Measurements from ENCODE around the gene DNAJB6. TPM values are rescaled to one million over a fixed set of nuclear protein-coding genes. Genes with fewer than 3 reads are reported as not detected.

The DNAJB6 gene
- total RNA-seq, 1 experiment from 2014 or later: 82.5 TPM

DNA sequence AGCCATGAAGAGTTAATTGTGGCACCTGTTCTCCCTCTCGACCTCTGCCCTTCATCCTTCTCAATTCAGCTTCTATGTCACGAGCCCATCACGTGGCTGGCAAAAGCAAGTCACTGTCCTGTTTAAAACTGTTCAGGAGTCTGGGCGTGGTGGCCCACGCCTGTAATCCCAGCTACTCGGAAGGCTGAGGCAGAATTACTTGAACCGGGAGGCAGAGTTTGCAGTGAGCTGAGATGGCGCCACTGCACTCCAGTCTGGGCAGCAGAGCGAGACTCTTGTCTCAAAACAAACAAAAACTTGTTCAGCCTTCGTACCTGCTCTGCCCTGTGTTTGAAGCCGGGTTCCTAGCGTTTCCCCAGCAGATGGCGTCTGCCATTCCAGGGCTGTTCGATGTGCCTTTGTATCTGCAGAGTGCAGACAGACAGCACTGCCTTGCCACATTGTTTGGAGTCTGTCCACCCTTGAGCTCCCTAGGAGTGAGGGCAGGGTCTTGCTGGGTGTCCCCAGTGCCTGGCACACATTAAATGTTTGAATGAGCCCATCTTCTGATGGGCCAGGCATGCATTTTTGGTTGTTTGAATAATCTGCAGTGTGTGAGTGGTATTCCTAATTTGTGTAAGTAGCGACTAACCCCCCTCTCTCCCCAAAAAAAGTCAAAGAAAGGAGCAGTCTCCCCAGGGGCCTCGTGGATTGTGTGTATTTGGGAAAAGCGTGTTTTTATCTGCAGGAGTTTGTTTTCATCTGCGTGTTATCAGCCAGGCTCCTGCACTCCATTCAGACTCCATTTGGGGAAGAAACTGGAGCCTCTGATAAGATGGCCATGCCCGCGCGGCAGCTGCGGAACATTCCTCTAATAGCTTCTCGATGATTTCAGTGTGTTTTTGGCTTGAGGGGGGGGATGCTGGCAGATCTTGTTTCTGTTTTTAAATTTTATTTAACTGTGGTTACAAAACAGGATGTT lies 61.2 kb downstream of the DNAJB6 start:
- Histone ChIP-seq H3K36me3 (ENCODE audit: control insufficient read depth in 1 of 2, insufficient read depth in 2 of 2, low read length in 2 of 2) (no peaks in the 10 kb centered on the region), H3K27ac (ENCODE audit: low read depth, low read length) (no peak overlapping the region), H4K20me1 (ENCODE audit: insufficient read depth) (no peaks in the 10 kb centered on the region; the same call in 1 of the 2 replicates), H3K9me2 (ENCODE audit: insufficient read depth) (no peaks in the 10 kb centered on the region), H3K9me3 (ENCODE audit: control insufficient read depth in 1 of 2, insufficient read depth in 1 of 2, low read depth in 1 of 2, low read length in 2 of 2) (no peaks in the 10 kb centered on the region), H3K79me2 (ENCODE audit: insufficient read depth, low read length) (peaks cover 26% of the 10 kb centered on the region), H3K4me2 (ENCODE audit: low read length) (no peak overlapping the region), H3K27me3 (ENCODE audit: insufficient read depth, low read length) (no peaks in the 10 kb centered on the region), H3K9ac (ENCODE audit: low read length) (no peak overlapping the region), H3K4me1 (ENCODE audit: control insufficient read depth in 1 of 2, insufficient read depth in 2 of 2, low read length in 2 of 2) (no peaks in the 10 kb centered on the region), H2AFZ (ENCODE audit: low read depth, low read length, poor library complexity, severe bottlenecking) (no peak overlapping the region), H3K4me3 (replicated peaks in 1 of 2; ENCODE audit: low read depth in 1 of 2, low read length in 2 of 2) (no peak overlapping the region)
- no TSS peak for BruUV-seq (replicated peaks)
- intact Hi-C loops (cut with micrococcal nuclease): loop anchor here (1.0 kb wide), 1 partner anchor 477 kb away; no protein-coding TSS in a partner anchor
- ATAC-seq (peak; percentile 90), DNase-seq (ENCODE audit: low read depth, low spot score) (no peak)
- POLR2A ChIA-PET: no interaction called here
- RAD21 ChIA-PET (ENCODE audit: low non-redundant PET in 1 of 2, low total read pairs in 2 of 2, uncharacterized antibody in 2 of 2, unreplicated experiment in 2 of 2): no interaction called here
- no peak for TF ChIP-seq ZBTB33 (IDR thresholded peaks at IDR 0.05; ENCODE audit: extremely low read depth, insufficient replicate concordance, low read length)
- no peak for TF ChIP-seq ZFX (IDR thresholded peaks at IDR 0.05)
- TF ChIP-seq SIN3A (IDR thresholded peaks at IDR 0.05; ENCODE audit: low read depth): no peak
- TF ChIP-seq EZH2 (IDR thresholded peaks at IDR 0.05): no peak
- no peak for TF ChIP-seq ZNF274 (IDR thresholded peaks at IDR 0.05; ENCODE audit: low read depth, low read length)
- TF ChIP-seq CTCF (IDR thresholded peaks at IDR 0.05 in 2 of 3, conservative IDR thresholded peaks at IDR 0.05 in 1 of 3; ENCODE audit: borderline replicate concordance in 1 of 3, insufficient read depth in 1 of 3, low read depth in 2 of 3, low read length in 2 of 3): peak; percentile 48 to 68 (median 61); a peak in 5 of 6 replicates
- TF ChIP-seq RAD21 (IDR thresholded peaks at IDR 0.05; ENCODE audit: low read depth): peak; percentile 50
- TF ChIP-seq ELF1 (IDR thresholded peaks at IDR 0.05; ENCODE audit: borderline replicate concordance, low read depth): no peak
- CTCF ChIA-PET: interaction anchor here (0.6 kb wide), 1 partner anchor 235 kb away, joined by 3 read pairs; no protein-coding TSS in a partner anchor
